HUES48 (cell line): ENCODE data around the gene HDAC4.

ENCODE experiments used
- H3K27ac ChIP-seq: one replicate; pipeline ENCODE4 v1.7.0; 2013; ENCODE audit warnings: low read depth, low read length, inconsistent platforms
- H3K27me3 ChIP-seq: 2 replicates; pipeline ENCODE4 v1.6.1; 2013; ENCODE audit warnings: mild to moderate bottlenecking, low read length; ENCODE audit not compliant: control insufficient read depth, insufficient read depth
- H3K36me3 ChIP-seq: 2 replicates; pipeline ENCODE4 v1.6.1; 2013; ENCODE audit warnings: low read length; ENCODE audit not compliant: control insufficient read depth, insufficient read depth
- H3K4me1 ChIP-seq: 2 replicates; pipeline ENCODE4 v1.6.1; 2013; ENCODE audit warnings: mild to moderate bottlenecking, low read length; ENCODE audit not compliant: control insufficient read depth, insufficient read depth
- H3K4me3 ChIP-seq: 2 replicates; pipeline ENCODE4 v1.5.1; 2013; ENCODE audit warnings: mild to moderate bottlenecking, low read depth, low read length
- H3K9ac ChIP-seq: 2 replicates; pipeline ENCODE4 v1.6.1; 2013; ENCODE audit warnings: mild to moderate bottlenecking, low read depth, low read length, moderate library complexity
- H3K9me3 ChIP-seq: 2 replicates; pipeline ENCODE4 v1.6.1; 2013; ENCODE audit warnings: low read length; ENCODE audit not compliant: control insufficient read depth, insufficient read depth

HDAC4 gene

GRCh38 chr2:239380831-239381708 is 19.8 kb downstream of the HDAC4 start:
- Histone ChIP-seq H3K4me1 (peaks cover 29% of the 10 kb centered on the region), H3K36me3 (peaks cover 15% of the 10 kb centered on the region), H3K9ac (no peak overlapping the region), H3K27me3 (no peaks in the 10 kb centered on the region), H3K9me3 (no peaks in the 10 kb centered on the region), H3K27ac (peak overlapping the region; percentile 53), H3K4me3 (peak overlapping the region; percentile 16; the same call in 1 of the 2 replicates)

GRCh38 chr2:239379641-239380170 is 21.1 kb downstream of the HDAC4 start:
- no peaks in the 10 kb centered on the region for H3K9me3 ChIP-seq
- H3K4me1 ChIP-seq: peaks cover 29% of the 10 kb centered on the region
- H3K36me3 ChIP-seq: peaks cover 15% of the 10 kb centered on the region
- no peak overlapping the region for H3K4me3 ChIP-seq
- no peak overlapping the region for H3K27ac ChIP-seq
- no peaks in the 10 kb centered on the region for H3K27me3 ChIP-seq
- H3K9ac ChIP-seq: no peak overlapping the region

GRCh38 chr2:239378918-239379640 is 21.7 kb downstream of the HDAC4 start:
- H3K36me3 ChIP-seq: peaks cover 15% of the 10 kb centered on the region
- H3K27ac ChIP-seq: no peak overlapping the region
- peaks cover 29% of the 10 kb centered on the region for H3K4me1 ChIP-seq
- no peak overlapping the region for H3K9ac ChIP-seq
- H3K27me3 ChIP-seq: no peaks in the 10 kb centered on the region
- no peaks in the 10 kb centered on the region for H3K9me3 ChIP-seq
- no peak overlapping the region for H3K4me3 ChIP-seq

GRCh38 chr2:239378021-239378917 is 22.6 kb downstream of the HDAC4 start:
- Histone ChIP-seq H3K4me1 (peaks cover 29% of the 10 kb centered on the region), H3K9ac (no peak overlapping the region), H3K36me3 (peaks cover 15% of the 10 kb centered on the region), H3K9me3 (no peaks in the 10 kb centered on the region), H3K27me3 (no peaks in the 10 kb centered on the region), H3K27ac (no peak overlapping the region), H3K4me3 (no peak overlapping the region)

- Histone ChIP-seq H3K9me3 (no peaks in the 10 kb centered on the region), H3K9ac (no peak overlapping the region), H3K36me3 (peaks cover 19% of the 10 kb centered on the region), H3K27ac (no peak overlapping the region), H3K4me1 (peaks cover 23% of the 10 kb centered on the region), H3K4me3 (no peak overlapping the region), H3K27me3 (no peaks in the 10 kb centered on the region)
These were observed 23.2 kb downstream of the HDAC4 start for GRCh38 chr2:239377591-239377990.

- H3K36me3 ChIP-seq: peaks cover 19% of the 10 kb centered on the region
- no peak overlapping the region for H3K9ac ChIP-seq
- no peaks in the 10 kb centered on the region for H3K27me3 ChIP-seq
- H3K27ac ChIP-seq: no peak overlapping the region
- peaks cover 18% of the 10 kb centered on the region for H3K4me1 ChIP-seq
- no peak overlapping the region for H3K4me3 ChIP-seq
- no peaks in the 10 kb centered on the region for H3K9me3 ChIP-seq
These were observed 23.8 kb downstream of the HDAC4 start for GRCh38 chr2:239376942-239377531.

- no peak overlapping the region for H3K27ac ChIP-seq
- peaks cover 11% of the 10 kb centered on the region for H3K4me1 ChIP-seq
- H3K4me3 ChIP-seq: no peak overlapping the region
- no peaks in the 10 kb centered on the region for H3K27me3 ChIP-seq
- H3K9me3 ChIP-seq: no peaks in the 10 kb centered on the region
- H3K9ac ChIP-seq: no peak overlapping the region
- H3K36me3 ChIP-seq: peaks cover 19% of the 10 kb centered on the region
These were observed 24.5 kb downstream of the HDAC4 start for GRCh38 chr2:239376351-239376750.

GRCh38 chr2:239375278-239376061 is 25.4 kb downstream of the HDAC4 start:
- H3K4me1 ChIP-seq: peaks cover 2% of the 10 kb centered on the region; the same call in 1 of the 2 replicates

GRCh38 chr2:239374896-239375277 is 25.9 kb downstream of the HDAC4 start:
- H3K9ac ChIP-seq: no peak overlapping the region
- no peak overlapping the region for H3K4me3 ChIP-seq
- H3K4me1 ChIP-seq: no peaks in the 10 kb centered on the region
- H3K36me3 ChIP-seq: peaks cover 19% of the 10 kb centered on the region
- H3K27me3 ChIP-seq: no peaks in the 10 kb centered on the region
- no peaks in the 10 kb centered on the region for H3K9me3 ChIP-seq
- no peak overlapping the region for H3K27ac ChIP-seq

More at GRCh38 chr2:239375278-239376061, 25.4 kb downstream of the HDAC4 start:
- no peaks in the 10 kb centered on the region for H3K9me3 ChIP-seq
- no peak overlapping the region for H3K4me3 ChIP-seq
- H3K9ac ChIP-seq: no peak overlapping the region
- H3K36me3 ChIP-seq: peaks cover 19% of the 10 kb centered on the region
- H3K27ac ChIP-seq: no peak overlapping the region
- H3K27me3 ChIP-seq: no peaks in the 10 kb centered on the region
